ENCODE measurements around the gene SLC7A4. TPM values are rescaled to one million over a fixed set of nuclear protein-coding genes. Genes with fewer than 3 reads are reported as not detected.
A peak's percentile ranks its signal among the peaks of the same experiment; 100 is the strongest.

SLC7A4 gene
- total and polyA plus RNA-seq, 7 donors, result 0.08 to 0.87 (median 0.10) TPM; not detected in 4

- Histone ChIP-seq H3K9me3 (no peaks in the 10 kb centered on the region), H3K27ac (no peak overlapping the region), H3K4me1 (peaks cover 23% of the 10 kb centered on the region), H3K36me3 (ENCODE audit: insufficient read depth in 1 of 2, low read depth in 1 of 2) (peaks cover 0 to 18% of the 10 kb centered on the region in 2 donors), H3K4me3 (peak overlapping the region; percentile 54), H3K27me3 (ENCODE audit: insufficient read depth in 3 of 3, low read length in 2 of 3) (peaks cover 0 to 25% (median 6%) of the 10 kb centered on the region in 3 donors)
- DNase-seq, result no peak
- 66 to 71% (median 69%) methylated on average over 12 of the region's 12 CpGs for WGBS, 3 donors
- TF ChIP-seq CTCF (IDR thresholded peaks at IDR 0.05), result no peak
- peak in 1 of 4 donors; percentile 4 for ATAC-seq
- intact Hi-C loops (cut with DNase I), result no loop called here
These were observed 717 bp upstream of the SLC7A4 start for GRCh38 chr22:21032868-21033688.

- peaks cover 16% of the 10 kb centered on the region for H3K4me1 ChIP-seq
These were observed 770 bp downstream of the SLC7A4 start for GRCh38 chr22:21031545-21032036.

GRCh38 chr22:21030621-21031544, 1.5 kb downstream of the SLC7A4 start:
- Histone ChIP-seq H3K27me3 (ENCODE audit: insufficient read depth in 3 of 3, low read length in 2 of 3) (peaks cover 0 to 25% (median 6%) of the 10 kb centered on the region in 3 donors), H3K36me3 (ENCODE audit: insufficient read depth in 1 of 2, low read depth in 1 of 2) (peaks cover 0 to 31% of the 10 kb centered on the region in 2 donors), H3K4me3 (no peak overlapping the region), H3K27ac (no peak overlapping the region), H3K9me3 (no peaks in the 10 kb centered on the region), H3K4me1 (peaks cover 16% of the 10 kb centered on the region)
- no peak for DNase-seq
- TF ChIP-seq CTCF (IDR thresholded peaks at IDR 0.05), result no peak
- 77 to 80% (median 79%) methylated on average over 40 of the region's 40 CpGs for WGBS, 3 donors
- intact Hi-C loops (cut with DNase I), result no loop called here
- ATAC-seq, result peak in 3 of 4 donors; percentile 0 to 4 (median 2)

More at GRCh38 chr22:21031545-21032036, 770 bp downstream of the SLC7A4 start:
- Histone ChIP-seq H3K36me3 (ENCODE audit: insufficient read depth in 1 of 2, low read depth in 1 of 2) (peaks cover 0 to 24% of the 10 kb centered on the region in 2 donors), H3K27ac (no peak overlapping the region), H3K27me3 (ENCODE audit: insufficient read depth in 3 of 3, low read length in 2 of 3) (peaks cover 0 to 25% (median 6%) of the 10 kb centered on the region in 3 donors), H3K4me3 (peak overlapping the region; percentile 54), H3K9me3 (no peaks in the 10 kb centered on the region)
- no peak for TF ChIP-seq CTCF (IDR thresholded peaks at IDR 0.05)
- 36 to 46% (median 39%) methylated on average over 16 to 18 of the region's 18 CpGs for WGBS, 3 donors
- DNase-seq (no peak), ATAC-seq (peak in 2 of 4 donors; percentile 9 to 11)
- intact Hi-C loops (cut with DNase I), result no loop called here

- H3K27ac ChIP-seq, result no peak overlapping the region
- no peaks in the 10 kb centered on the region for H3K9me3 ChIP-seq
- TF ChIP-seq CTCF (IDR thresholded peaks at IDR 0.05), result no peak
- peaks cover 16% of the 10 kb centered on the region for H3K4me1 ChIP-seq
- peaks cover 0 to 25% (median 6%) of the 10 kb centered on the region in 3 donors for H3K27me3 ChIP-seq (ENCODE audit: insufficient read depth in 3 of 3, low read length in 2 of 3)
- 72 to 80% (median 73%) methylated on average over 14 to 15 of the region's 15 CpGs for WGBS, 3 donors
- peaks cover 0 to 34% of the 10 kb centered on the region in 2 donors for H3K36me3 ChIP-seq (ENCODE audit: insufficient read depth in 1 of 2, low read depth in 1 of 2)
- H3K4me3 ChIP-seq, result no peak overlapping the region
- DNase-seq (no peak), ATAC-seq (peak in 2 of 4 donors; percentile 6 to 12)
- intact Hi-C loops (cut with DNase I), result no loop called here
These were observed 2.3 kb downstream of the SLC7A4 start for GRCh38 chr22:21030032-21030431.

Data from psoas muscle (tissue), 8 donors.